ENCODE data around the gene SLC25A22. TPM values are rescaled to one million over a fixed set of nuclear protein-coding genes. Genes with fewer than 3 reads are reported as not detected.
A peak's percentile ranks its signal among the peaks of the same experiment; 100 is the strongest.

The SLC25A22 gene
- polyA plus RNA-seq, 2 of the 4 experiments (the other 2 are of a cell fraction): 13.5 to 18.7 TPM

DNA sequence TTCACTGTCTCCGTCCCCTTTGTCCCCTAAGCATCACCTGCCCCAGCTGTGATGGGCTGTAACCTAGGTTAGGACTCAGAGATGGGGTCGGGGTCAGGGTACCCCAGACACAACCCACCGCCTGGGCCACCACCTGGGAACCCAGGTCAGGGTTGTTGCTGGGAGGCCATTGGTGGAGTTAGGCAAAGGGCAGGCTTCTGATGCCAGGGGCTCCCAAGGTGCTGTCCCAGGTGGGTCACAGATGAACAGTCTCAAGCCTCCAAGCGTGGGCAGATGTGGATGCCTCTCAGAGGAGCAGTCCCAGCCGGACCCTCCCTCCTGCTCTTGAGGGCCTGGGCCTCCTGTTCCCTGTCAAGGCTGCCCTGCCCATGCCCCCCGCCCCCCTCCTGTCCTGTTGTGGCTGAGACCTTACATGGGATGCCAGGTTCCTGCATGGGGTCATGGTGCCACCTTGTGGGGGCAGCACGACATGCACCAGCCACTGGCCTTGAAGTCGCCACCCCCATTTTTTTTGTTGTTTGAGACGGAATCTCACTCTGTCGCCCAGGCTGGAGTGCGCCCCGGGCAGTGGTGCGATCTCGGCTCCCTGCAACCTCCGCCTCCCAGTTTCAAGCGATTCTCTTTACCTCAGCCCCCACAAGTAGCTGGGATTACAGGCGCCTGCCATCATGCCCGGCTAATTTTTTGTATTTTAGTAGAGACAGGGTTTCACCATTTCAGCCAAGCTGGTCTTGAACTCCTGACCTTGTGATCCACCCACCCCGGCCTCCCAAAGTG, 32.9 kb downstream of the SLC25A22 start (continued):
- TF ChIP-seq FOSB (CRISPR knock-in tag; IDR thresholded peaks at IDR 0.05) (no peak), HOXB5 (CRISPR knock-in tag; IDR thresholded peaks at IDR 0.05) (no peak), ZSCAN20 (CRISPR knock-in tag; IDR thresholded peaks at IDR 0.05) (no peak), PHF8 (IDR thresholded peaks at IDR 0.05; ENCODE audit: borderline replicate concordance, low read depth) (no peak), MYC (IDR thresholded peaks at IDR 0.05; ENCODE audit: borderline replicate concordance, low read length) (no peak), EHMT2 (IDR thresholded peaks at IDR 0.05; ENCODE audit: low read depth) (no peak), KDM5A (IDR thresholded peaks at IDR 0.05) (no peak), NFE2L2 (conservative IDR thresholded peaks at IDR 0.05; ENCODE audit: low read length) (no peak), POLR2A (IDR thresholded peaks at IDR 0.05; ENCODE audit: low read length) (no peak), TP53 (CRISPR knock-in tag; IDR thresholded peaks at IDR 0.05) (peak; percentile 88), BHLHE40 (IDR thresholded peaks at IDR 0.05; ENCODE audit: low read depth, low read length) (no peak), ZC3H11A (IDR thresholded peaks at IDR 0.05) (no peak), GATA3 (IDR thresholded peaks at IDR 0.05; ENCODE audit: borderline replicate concordance) (0 out of 2 replicates have a peak, but pooled peaks have one; percentile 18), JUN (IDR thresholded peaks at IDR 0.05) (peak; percentile 30 to 53; a peak in 3 of 5 replicates), RARB (CRISPR knock-in tag; IDR thresholded peaks at IDR 0.05) (peak; percentile 48; the same call in 1 of the 2 replicates), SMC3 (IDR thresholded peaks at IDR 0.05) (peak; percentile 33; the same call in 1 of the 3 replicates), RFX5 (IDR thresholded peaks at IDR 0.05) (no peak), FOSL2 (IDR thresholded peaks at IDR 0.05) (no peak), FOSL2 (CRISPR knock-in tag; IDR thresholded peaks at IDR 0.05) (no peak), ZFP36 (IDR thresholded peaks at IDR 0.05; ENCODE audit: borderline replicate concordance, partially characterized antibody) (no peak), HOXB13 (CRISPR knock-in tag; IDR thresholded peaks at IDR 0.05; ENCODE audit: low read depth) (no peak), SREBF2 (IDR thresholded peaks at IDR 0.05) (no peak), POLR2AphosphoS2 (conservative IDR thresholded peaks at IDR 0.05; ENCODE audit: low read length) (peak; percentile 81), EP300 (IDR thresholded peaks at IDR 0.05) (no peak), ZNF302 (CRISPR knock-in tag; IDR thresholded peaks at IDR 0.05) (no peak), NR3C1 (IDR thresholded peaks at IDR 0.05) (no peak)
- TF ChIP-seq, protein P1, sequence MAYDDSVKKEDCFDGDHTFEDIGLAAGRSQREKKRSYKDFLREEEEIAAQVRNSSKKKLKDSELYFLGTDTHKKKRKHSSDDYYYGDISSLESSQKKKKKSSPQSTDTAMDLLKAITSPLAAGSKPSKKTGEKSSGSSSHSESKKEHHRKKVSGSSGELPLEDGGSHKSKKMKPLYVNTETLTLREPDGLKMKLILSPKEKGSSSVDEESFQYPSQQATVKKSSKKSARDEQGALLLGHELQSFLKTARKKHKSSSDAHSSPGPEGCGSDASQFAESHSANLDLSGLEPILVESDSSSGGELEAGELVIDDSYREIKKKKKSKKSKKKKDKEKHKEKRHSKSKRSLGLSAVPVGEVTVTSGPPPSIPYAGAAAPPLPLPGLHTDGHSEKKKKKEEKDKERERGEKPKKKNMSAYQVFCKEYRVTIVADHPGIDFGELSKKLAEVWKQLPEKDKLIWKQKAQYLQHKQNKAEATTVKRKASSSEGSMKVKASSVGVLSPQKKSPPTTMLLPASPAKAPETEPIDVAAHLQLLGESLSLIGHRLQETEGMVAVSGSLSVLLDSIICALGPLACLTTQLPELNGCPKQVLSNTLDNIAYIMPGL (CRISPR knock-in tag; IDR thresholded peaks at IDR 0.05; ENCODE audit: borderline replicate concordance): 0 out of 2 replicates have a peak, but pooled peaks have one; percentile 40
- TF ChIP-seq, protein P2, sequence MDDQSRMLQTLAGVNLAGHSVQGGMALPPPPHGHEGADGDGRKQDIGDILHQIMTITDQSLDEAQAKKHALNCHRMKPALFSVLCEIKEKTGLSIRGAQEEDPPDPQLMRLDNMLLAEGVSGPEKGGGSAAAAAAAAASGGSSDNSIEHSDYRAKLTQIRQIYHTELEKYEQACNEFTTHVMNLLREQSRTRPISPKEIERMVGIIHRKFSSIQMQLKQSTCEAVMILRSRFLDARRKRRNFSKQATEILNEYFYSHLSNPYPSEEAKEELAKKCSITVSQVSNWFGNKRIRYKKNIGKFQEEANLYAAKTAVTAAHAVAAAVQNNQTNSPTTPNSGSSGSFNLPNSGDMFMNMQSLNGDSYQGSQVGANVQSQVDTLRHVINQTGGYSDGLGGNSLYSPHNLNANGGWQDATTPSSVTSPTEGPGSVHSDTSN (IDR thresholded peaks at IDR 0.05): peak; percentile 64; the same call in 1 of the 2 replicates
- TF ChIP-seq, protein P3, sequence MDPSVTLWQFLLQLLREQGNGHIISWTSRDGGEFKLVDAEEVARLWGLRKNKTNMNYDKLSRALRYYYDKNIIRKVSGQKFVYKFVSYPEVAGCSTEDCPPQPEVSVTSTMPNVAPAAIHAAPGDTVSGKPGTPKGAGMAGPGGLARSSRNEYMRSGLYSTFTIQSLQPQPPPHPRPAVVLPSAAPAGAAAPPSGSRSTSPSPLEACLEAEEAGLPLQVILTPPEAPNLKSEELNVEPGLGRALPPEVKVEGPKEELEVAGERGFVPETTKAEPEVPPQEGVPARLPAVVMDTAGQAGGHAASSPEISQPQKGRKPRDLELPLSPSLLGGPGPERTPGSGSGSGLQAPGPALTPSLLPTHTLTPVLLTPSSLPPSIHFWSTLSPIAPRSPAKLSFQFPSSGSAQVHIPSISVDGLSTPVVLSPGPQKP (IDR thresholded peaks at IDR 0.05; ENCODE audit: low read depth, low read length): no peak
- TF ChIP-seq, protein P4, sequence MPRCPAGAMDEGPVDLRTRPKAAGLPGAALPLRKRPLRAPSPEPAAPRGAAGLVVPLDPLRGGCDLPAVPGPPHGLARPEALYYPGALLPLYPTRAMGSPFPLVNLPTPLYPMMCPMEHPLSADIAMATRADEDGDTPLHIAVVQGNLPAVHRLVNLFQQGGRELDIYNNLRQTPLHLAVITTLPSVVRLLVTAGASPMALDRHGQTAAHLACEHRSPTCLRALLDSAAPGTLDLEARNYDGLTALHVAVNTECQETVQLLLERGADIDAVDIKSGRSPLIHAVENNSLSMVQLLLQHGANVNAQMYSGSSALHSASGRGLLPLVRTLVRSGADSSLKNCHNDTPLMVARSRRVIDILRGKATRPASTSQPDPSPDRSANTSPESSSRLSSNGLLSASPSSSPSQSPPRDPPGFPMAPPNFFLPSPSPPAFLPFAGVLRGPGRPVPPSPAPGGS (IDR thresholded peaks at IDR 0.05): peak; percentile 28; the same call in 1 of the 3 replicates
- TF ChIP-seq, protein P5, sequence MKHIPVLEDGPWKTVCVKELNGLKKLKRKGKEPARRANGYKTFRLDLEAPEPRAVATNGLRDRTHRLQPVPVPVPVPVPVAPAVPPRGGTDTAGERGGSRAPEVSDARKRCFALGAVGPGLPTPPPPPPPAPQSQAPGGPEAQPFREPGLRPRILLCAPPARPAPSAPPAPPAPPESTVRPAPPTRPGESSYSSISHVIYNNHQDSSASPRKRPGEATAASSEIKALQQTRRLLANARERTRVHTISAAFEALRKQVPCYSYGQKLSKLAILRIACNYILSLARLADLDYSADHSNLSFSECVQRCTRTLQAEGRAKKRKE (CRISPR knock-in tag; IDR thresholded peaks at IDR 0.05; ENCODE audit: low read depth): no peak
- TF ChIP-seq, protein P6, sequence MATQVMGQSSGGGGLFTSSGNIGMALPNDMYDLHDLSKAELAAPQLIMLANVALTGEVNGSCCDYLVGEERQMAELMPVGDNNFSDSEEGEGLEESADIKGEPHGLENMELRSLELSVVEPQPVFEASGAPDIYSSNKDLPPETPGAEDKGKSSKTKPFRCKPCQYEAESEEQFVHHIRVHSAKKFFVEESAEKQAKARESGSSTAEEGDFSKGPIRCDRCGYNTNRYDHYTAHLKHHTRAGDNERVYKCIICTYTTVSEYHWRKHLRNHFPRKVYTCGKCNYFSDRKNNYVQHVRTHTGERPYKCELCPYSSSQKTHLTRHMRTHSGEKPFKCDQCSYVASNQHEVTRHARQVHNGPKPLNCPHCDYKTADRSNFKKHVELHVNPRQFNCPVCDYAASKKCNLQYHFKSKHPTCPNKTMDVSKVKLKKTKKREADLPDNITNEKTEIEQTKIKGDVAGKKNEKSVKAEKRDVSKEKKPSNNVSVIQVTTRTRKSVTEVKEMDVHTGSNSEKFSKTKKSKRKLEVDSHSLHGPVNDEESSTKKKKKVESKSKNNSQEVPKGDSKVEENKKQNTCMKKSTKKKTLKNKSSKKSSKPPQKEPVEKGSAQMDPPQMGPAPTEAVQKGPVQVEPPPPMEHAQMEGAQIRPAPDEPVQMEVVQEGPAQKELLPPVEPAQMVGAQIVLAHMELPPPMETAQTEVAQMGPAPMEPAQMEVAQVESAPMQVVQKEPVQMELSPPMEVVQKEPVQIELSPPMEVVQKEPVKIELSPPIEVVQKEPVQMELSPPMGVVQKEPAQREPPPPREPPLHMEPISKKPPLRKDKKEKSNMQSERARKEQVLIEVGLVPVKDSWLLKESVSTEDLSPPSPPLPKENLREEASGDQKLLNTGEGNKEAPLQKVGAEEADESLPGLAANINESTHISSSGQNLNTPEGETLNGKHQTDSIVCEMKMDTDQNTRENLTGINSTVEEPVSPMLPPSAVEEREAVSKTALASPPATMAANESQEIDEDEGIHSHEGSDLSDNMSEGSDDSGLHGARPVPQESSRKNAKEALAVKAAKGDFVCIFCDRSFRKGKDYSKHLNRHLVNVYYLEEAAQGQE (IDR thresholded peaks at IDR 0.05): no peak
- TF ChIP-seq, protein P7, sequence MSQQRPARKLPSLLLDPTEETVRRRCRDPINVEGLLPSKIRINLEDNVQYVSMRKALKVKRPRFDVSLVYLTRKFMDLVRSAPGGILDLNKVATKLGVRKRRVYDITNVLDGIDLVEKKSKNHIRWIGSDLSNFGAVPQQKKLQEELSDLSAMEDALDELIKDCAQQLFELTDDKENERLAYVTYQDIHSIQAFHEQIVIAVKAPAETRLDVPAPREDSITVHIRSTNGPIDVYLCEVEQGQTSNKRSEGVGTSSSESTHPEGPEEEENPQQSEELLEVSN (IDR thresholded peaks at IDR 0.05; ENCODE audit: borderline replicate concordance, low read depth): no peak

Data from A549 (cell line).